ENCODE measurements around the gene DKK2.

DNA sequence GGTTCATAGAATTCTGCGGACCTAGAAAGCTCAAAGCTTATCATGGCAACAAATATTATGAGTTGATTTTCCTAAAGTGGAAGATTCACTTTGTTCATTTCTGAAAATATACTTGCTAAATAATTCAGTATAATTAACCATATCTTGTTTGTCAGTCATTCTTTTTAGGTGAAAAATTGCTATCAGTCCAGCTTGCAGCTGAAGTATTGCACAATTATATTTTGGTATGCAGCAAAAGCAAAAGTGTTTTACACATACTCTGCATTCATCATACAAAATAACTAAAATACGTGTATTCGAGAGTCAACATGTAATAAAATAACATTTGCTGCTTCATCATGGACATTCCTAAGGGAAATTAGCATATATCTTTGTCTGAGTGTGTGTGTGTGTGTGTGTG, 24.8 kb downstream of the DKK2 start:
- TF ChIP-seq TCF7 (CRISPR knock-in tag; IDR thresholded peaks at IDR 0.05; ENCODE audit: low read depth): no peak
- TF ChIP-seq, protein P1, sequence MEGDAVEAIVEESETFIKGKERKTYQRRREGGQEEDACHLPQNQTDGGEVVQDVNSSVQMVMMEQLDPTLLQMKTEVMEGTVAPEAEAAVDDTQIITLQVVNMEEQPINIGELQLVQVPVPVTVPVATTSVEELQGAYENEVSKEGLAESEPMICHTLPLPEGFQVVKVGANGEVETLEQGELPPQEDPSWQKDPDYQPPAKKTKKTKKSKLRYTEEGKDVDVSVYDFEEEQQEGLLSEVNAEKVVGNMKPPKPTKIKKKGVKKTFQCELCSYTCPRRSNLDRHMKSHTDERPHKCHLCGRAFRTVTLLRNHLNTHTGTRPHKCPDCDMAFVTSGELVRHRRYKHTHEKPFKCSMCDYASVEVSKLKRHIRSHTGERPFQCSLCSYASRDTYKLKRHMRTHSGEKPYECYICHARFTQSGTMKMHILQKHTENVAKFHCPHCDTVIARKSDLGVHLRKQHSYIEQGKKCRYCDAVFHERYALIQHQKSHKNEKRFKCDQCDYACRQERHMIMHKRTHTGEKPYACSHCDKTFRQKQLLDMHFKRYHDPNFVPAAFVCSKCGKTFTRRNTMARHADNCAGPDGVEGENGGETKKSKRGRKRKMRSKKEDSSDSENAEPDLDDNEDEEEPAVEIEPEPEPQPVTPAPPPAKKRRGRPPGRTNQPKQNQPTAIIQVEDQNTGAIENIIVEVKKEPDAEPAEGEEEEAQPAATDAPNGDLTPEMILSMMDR (IDR thresholded peaks at IDR 0.05): no peak
- TF ChIP-seq ZNF317 (CRISPR knock-in tag; IDR thresholded peaks at IDR 0.05; ENCODE audit: borderline replicate concordance, low read depth): no peak
- TF ChIP-seq ELF4 (CRISPR knock-in tag; IDR thresholded peaks at IDR 0.05; ENCODE audit: low read depth): no peak
- no peak for TF ChIP-seq ZNF416 (CRISPR knock-in tag; IDR thresholded peaks at IDR 0.05)
- no peak for TF ChIP-seq NFE2L1 (CRISPR knock-in tag; IDR thresholded peaks at IDR 0.05)
- TF ChIP-seq, protein P2, sequence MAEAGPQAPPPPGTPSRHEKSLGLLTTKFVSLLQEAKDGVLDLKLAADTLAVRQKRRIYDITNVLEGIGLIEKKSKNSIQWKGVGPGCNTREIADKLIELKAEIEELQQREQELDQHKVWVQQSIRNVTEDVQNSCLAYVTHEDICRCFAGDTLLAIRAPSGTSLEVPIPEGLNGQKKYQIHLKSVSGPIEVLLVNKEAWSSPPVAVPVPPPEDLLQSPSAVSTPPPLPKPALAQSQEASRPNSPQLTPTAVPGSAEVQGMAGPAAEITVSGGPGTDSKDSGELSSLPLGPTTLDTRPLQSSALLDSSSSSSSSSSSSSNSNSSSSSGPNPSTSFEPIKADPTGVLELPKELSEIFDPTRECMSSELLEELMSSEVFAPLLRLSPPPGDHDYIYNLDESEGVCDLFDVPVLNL (CRISPR knock-in tag; IDR thresholded peaks at IDR 0.05; ENCODE audit: borderline replicate concordance, low read depth): no peak
- TF ChIP-seq ZBTB21 (CRISPR knock-in tag; IDR thresholded peaks at IDR 0.05; ENCODE audit: borderline replicate concordance): no peak

Data from WTC11 (cell line).